Measurements from ENCODE around the gene SLC66A1.

The SLC66A1 gene

GRCh38 chr1:19306941-19307340, 5.2 kb upstream of the SLC66A1 start:
- DNase-seq, result no peak

- no peak for DNase-seq
Observed at GRCh38 chr1:19307794-19308508, 4.2 kb upstream of the SLC66A1 start.

- no peak for DNase-seq
Observed at GRCh38 chr1:19308509-19308907, 3.6 kb upstream of the SLC66A1 start.

GRCh38 chr1:19309123-19309813, 2.9 kb upstream of the SLC66A1 start:
- DNase-seq, result no peak

GRCh38 chr1:19310061-19310460, 2.1 kb upstream of the SLC66A1 start:
- DNase-seq, result no peak

- no peak for DNase-seq
Observed at GRCh38 chr1:19310720-19311502, 1.2 kb upstream of the SLC66A1 start.

GRCh38 chr1:19311503-19311930, 609 bp upstream of the SLC66A1 start:
- DNase-seq, result no peak

- DNase-seq, result no peak
Observed at GRCh38 chr1:19312782-19313635, 883 bp downstream of the SLC66A1 start.

GRCh38 chr1:19313636-19313959, 1.5 kb downstream of the SLC66A1 start:
- no peak for DNase-seq

GRCh38 chr1:19313961-19314882, 2.1 kb downstream of the SLC66A1 start:
- no peak for DNase-seq

GRCh38 chr1:19315378-19316198, 3.5 kb downstream of the SLC66A1 start:
- no peak for DNase-seq

GRCh38 chr1:19317126-19317910, 5.2 kb downstream of the SLC66A1 start:
- DNase-seq, result no peak

- DNase-seq, result no peak
Observed at GRCh38 chr1:19319196-19319595, 7.1 kb downstream of the SLC66A1 start.

- DNase-seq, result no peak
Observed at GRCh38 chr1:19321071-19321470, 8.9 kb downstream of the SLC66A1 start.

- no peak for DNase-seq
Observed at GRCh38 chr1:19322481-19322880, 10.4 kb downstream of the SLC66A1 start.

GRCh38 chr1:19323987-19324664, 12.0 kb downstream of the SLC66A1 start:
- DNase-seq, result no peak

- DNase-seq, result no peak
Observed at GRCh38 chr1:19324665-19324990, 12.5 kb downstream of the SLC66A1 start.

GRCh38 chr1:19325368-19325957, 13.3 kb downstream of the SLC66A1 start:
- no peak for DNase-seq

Data from T1000 (cell line).